HG02852 (cell line): Measurements from ENCODE around the gene USP46.

Experiments used
- ATAC-seq: cut with Tn5 transposase; IDR thresholded peaks from one replicate; pipeline ENCODE4 v1.9.1; 2021; ENCODE audit warnings: mild to moderate bottlenecking, moderate library complexity; ENCODE audit not compliant: unreplicated experiment

USP46 gene

GRCh38 chr4:52622564-52622963 is 36.5 kb downstream of the USP46 start:
- ATAC-seq = no peak

GRCh38 chr4:52621567-52621966 is 37.5 kb downstream of the USP46 start:
- ATAC-seq = no peak

GRCh38 chr4:52619591-52619931 is 39.5 kb downstream of the USP46 start:
- ATAC-seq = no peak

GRCh38 chr4:52618795-52619590 is 40.1 kb downstream of the USP46 start:
- ATAC-seq = no peak

GRCh38 chr4:52617336-52618020 is 41.6 kb downstream of the USP46 start:
- no peak for ATAC-seq

- ATAC-seq = no peak
Observed at GRCh38 chr4:52614241-52614640, 44.9 kb downstream of the USP46 start.

- ATAC-seq = no peak
Observed at GRCh38 chr4:52612341-52612740, 46.8 kb downstream of the USP46 start.

- no peak for ATAC-seq
Observed at GRCh38 chr4:52611030-52611555, 48.0 kb downstream of the USP46 start.

GRCh38 chr4:52606726-52607125 is 52.4 kb downstream of the USP46 start:
- no peak for ATAC-seq

GRCh38 chr4:52606040-52606439 is 53.1 kb downstream of the USP46 start:
- no peak for ATAC-seq

GRCh38 chr4:52604215-52604614 is 54.9 kb downstream of the USP46 start:
- no peak for ATAC-seq

- no peak for ATAC-seq
Observed at GRCh38 chr4:52600275-52600674, 58.8 kb downstream of the USP46 start.

GRCh38 chr4:52595001-52595400 is 64.1 kb downstream of the USP46 start:
- no peak for ATAC-seq

GRCh38 chr4:52592287-52592686 is 66.8 kb downstream of the USP46 start:
- ATAC-seq = no peak

- no peak for ATAC-seq
Observed at GRCh38 chr4:52588771-52589591, 70.1 kb downstream of the USP46 start.

- ATAC-seq = peak; percentile 65
Observed at GRCh38 chr4:52588097-52588496, 71.0 kb downstream of the USP46 start.

- ATAC-seq = no peak
Observed at GRCh38 chr4:52586069-52586468, 73.0 kb downstream of the USP46 start.

- no peak for ATAC-seq
Observed at GRCh38 chr4:52585379-52585778, 73.7 kb downstream of the USP46 start.

- ATAC-seq = no peak
Observed at GRCh38 chr4:52579602-52580272, 79.4 kb downstream of the USP46 start.

GRCh38 chr4:52578951-52579350 is 80.2 kb downstream of the USP46 start:
- ATAC-seq = no peak

- no peak for ATAC-seq
Observed at GRCh38 chr4:52577624-52577962, 81.5 kb downstream of the USP46 start.
